ENCODE measurements around the gene JADE1. TPM values are rescaled to one million over a fixed set of nuclear protein-coding genes. Genes with fewer than 3 reads are reported as not detected.

Gene JADE1
- total and polyA plus RNA-seq, 2 of the 13 experiments (the other 11 are each of a cell fraction or from before 2014, with no cell fraction given) = 5.4 to 19.3 TPM

GRCh38 chr4:128812442-128813235, 3.1 kb downstream of the JADE1 start (continued):
- TF ChIP-seq, protein P1, sequence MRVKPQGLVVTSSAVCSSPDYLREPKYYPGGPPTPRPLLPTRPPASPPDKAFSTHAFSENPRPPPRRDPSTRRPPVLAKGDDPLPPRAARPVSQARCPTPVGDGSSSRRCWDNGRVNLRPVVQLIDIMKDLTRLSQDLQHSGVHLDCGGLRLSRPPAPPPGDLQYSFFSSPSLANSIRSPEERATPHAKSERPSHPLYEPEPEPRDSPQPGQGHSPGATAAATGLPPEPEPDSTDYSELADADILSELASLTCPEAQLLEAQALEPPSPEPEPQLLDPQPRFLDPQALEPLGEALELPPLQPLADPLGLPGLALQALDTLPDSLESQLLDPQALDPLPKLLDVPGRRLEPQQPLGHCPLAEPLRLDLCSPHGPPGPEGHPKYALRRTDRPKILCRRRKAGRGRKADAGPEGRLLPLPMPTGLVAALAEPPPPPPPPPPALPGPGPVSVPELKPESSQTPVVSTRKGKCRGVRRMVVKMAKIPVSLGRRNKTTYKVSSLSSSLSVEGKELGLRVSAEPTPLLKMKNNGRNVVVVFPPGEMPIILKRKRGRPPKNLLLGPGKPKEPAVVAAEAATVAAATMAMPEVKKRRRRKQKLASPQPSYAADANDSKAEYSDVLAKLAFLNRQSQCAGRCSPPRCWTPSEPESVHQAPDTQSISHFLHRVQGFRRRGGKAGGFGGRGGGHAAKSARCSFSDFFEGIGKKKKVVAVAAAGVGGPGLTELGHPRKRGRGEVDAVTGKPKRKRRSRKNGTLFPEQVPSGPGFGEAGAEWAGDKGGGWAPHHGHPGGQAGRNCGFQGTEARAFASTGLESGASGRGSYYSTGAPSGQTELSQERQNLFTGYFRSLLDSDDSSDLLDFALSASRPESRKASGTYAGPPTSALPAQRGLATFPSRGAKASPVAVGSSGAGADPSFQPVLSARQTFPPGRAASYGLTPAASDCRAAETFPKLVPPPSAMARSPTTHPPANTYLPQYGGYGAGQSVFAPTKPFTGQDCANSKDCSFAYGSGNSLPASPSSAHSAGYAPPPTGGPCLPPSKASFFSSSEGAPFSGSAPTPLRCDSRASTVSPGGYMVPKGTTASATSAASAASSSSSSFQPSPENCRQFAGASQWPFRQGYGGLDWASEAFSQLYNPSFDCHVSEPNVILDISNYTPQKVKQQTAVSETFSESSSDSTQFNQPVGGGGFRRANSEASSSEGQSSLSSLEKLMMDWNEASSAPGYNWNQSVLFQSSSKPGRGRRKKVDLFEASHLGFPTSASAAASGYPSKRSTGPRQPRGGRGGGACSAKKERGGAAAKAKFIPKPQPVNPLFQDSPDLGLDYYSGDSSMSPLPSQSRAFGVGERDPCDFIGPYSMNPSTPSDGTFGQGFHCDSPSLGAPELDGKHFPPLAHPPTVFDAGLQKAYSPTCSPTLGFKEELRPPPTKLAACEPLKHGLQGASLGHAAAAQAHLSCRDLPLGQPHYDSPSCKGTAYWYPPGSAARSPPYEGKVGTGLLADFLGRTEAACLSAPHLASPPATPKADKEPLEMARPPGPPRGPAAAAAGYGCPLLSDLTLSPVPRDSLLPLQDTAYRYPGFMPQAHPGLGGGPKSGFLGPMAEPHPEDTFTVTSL (CRISPR knock-in tag; IDR thresholded peaks at IDR 0.05; ENCODE audit: borderline replicate concordance) = 0 out of 2 replicates have a peak, but pooled peaks have one; percentile 19
- no peak for TF ChIP-seq ARID3A (IDR thresholded peaks at IDR 0.05; ENCODE audit: low read depth, low read length)
- TF ChIP-seq SALL1 (CRISPR knock-in tag; IDR thresholded peaks at IDR 0.05) = peak; percentile 13; the same call in 1 of the 2 replicates
- TF ChIP-seq, protein P2, sequence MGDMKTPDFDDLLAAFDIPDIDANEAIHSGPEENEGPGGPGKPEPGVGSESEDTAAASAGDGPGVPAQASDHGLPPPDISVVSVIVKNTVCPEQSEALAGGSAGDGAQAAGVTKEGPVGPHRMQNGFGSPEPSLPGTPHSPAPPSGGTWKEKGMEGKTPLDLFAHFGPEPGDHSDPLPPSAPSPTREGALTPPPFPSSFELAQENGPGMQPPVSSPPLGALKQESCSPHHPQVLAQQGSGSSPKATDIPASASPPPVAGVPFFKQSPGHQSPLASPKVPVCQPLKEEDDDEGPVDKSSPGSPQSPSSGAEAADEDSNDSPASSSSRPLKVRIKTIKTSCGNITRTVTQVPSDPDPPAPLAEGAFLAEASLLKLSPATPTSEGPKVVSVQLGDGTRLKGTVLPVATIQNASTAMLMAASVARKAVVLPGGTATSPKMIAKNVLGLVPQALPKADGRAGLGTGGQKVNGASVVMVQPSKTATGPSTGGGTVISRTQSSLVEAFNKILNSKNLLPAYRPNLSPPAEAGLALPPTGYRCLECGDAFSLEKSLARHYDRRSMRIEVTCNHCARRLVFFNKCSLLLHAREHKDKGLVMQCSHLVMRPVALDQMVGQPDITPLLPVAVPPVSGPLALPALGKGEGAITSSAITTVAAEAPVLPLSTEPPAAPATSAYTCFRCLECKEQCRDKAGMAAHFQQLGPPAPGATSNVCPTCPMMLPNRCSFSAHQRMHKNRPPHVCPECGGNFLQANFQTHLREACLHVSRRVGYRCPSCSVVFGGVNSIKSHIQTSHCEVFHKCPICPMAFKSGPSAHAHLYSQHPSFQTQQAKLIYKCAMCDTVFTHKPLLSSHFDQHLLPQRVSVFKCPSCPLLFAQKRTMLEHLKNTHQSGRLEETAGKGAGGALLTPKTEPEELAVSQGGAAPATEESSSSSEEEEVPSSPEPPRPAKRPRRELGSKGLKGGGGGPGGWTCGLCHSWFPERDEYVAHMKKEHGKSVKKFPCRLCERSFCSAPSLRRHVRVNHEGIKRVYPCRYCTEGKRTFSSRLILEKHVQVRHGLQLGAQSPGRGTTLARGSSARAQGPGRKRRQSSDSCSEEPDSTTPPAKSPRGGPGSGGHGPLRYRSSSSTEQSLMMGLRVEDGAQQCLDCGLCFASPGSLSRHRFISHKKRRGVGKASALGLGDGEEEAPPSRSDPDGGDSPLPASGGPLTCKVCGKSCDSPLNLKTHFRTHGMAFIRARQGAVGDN (CRISPR knock-in tag; IDR thresholded peaks at IDR 0.05) = peak; percentile 14; the same call in 1 of the 2 replicates
- TF ChIP-seq SATB2 (CRISPR knock-in tag; IDR thresholded peaks at IDR 0.05) = no peak
- TF ChIP-seq ZNF660 (CRISPR knock-in tag; IDR thresholded peaks at IDR 0.05; ENCODE audit: borderline replicate concordance, low read depth) = no peak
- peak; percentile 0 for TF ChIP-seq AGO2 (optimal IDR thresholded peaks at IDR 0.05; ENCODE audit: low read depth, low read length)
- no peak for TF ChIP-seq MATR3 (CRISPR knock-in tag; IDR thresholded peaks at IDR 0.05)
- 0 out of 2 replicates have a peak, but pooled peaks have one; percentile 56 for TF ChIP-seq ZNF790 (CRISPR knock-in tag; IDR thresholded peaks at IDR 0.05; ENCODE audit: borderline replicate concordance)
- TF ChIP-seq HOXA9 (CRISPR knock-in tag; IDR thresholded peaks at IDR 0.05; ENCODE audit: borderline replicate concordance) = no peak
- no peak for TF ChIP-seq NR2F1 (CRISPR knock-in tag; IDR thresholded peaks at IDR 0.05)
- no peak for TF ChIP-seq CCAR2 (optimal IDR thresholded peaks at IDR 0.05; ENCODE audit: low read depth, low read length)
- no peak for TF ChIP-seq TP53 (CRISPR knock-in tag; conservative IDR thresholded peaks at IDR 0.05)
- TF ChIP-seq, protein P3, sequence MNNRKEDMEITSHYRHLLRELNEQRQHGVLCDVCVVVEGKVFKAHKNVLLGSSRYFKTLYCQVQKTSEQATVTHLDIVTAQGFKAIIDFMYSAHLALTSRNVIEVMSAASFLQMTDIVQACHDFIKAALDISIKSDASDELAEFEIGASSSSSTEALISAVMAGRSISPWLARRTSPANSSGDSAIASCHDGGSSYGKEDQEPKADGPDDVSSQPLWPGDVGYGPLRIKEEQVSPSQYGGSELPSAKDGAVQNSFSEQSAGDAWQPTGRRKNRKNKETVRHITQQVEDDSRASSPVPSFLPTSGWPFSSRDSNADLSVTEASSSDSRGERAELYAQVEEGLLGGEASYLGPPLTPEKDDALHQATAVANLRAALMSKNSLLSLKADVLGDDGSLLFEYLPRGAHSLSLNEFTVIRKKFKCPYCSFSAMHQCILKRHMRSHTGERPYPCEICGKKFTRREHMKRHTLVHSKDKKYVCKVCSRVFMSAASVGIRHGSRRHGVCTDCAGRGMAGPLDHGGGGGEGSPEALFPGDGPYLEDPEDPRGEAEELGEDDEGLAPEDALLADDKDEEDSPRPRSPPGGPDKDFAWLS (CRISPR knock-in tag; IDR thresholded peaks at IDR 0.05; ENCODE audit: borderline replicate concordance) = no peak
